Measurements from ENCODE around the gene ABL1.

ABL1 gene

DNA sequence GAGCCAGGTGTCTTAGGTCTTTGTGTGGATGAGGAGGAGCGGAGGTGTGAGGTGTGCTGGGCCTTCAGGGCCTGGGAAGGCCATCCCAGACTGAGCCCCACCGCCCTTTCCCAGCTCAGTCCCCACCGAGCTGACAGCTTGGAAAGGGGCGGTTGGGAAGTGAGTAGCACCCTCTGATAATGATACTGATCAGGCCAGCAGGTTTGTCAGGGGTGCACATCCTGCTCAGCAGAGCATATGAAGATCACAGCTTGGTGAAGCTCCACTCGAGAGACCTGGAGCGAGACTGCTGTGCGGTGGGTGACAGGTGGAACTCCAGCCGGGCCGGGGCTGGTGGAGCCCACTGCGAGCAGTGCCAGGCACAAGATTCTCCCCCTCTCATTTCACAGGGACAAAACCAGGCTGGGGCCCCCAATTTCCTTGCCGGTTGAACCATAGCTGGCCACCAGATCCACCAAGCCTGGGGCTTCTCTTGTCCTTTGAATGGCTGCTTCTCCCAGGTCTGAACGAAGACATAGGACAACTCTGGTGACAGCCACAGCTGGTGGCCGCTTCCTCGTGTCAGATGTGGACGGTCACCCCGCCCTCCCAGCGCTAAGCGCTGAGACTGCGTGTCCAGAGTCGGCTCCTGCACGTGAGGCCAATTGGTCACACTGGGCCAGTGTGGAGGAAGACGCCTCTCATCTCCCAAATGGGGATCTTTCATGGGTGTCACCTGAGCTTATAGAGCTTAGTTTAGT is 53.3 kb downstream of the ABL1 start:
- Histone ChIP-seq H3K27ac (ENCODE audit: low read depth, low read length, poor library complexity, severe bottlenecking) (no peak overlapping the region), H3K4me1 (ENCODE audit: insufficient read depth, low read length, severe bottlenecking) (no peaks in the 10 kb centered on the region), H3K27me3 (ENCODE audit: insufficient read depth, low read length) (no peaks in the 10 kb centered on the region), H3K79me2 (ENCODE audit: insufficient read depth, low read length) (no peaks in the 10 kb centered on the region), H3F3A (ENCODE audit: insufficient read depth, low read length) (no peaks in the 10 kb centered on the region), H3K9ac (ENCODE audit: low read length) (no peak overlapping the region), H3K9me2 (ENCODE audit: low read depth, low read length) (no peaks in the 10 kb centered on the region), H4K20me1 (ENCODE audit: insufficient read depth, low read length) (no peaks in the 10 kb centered on the region), H3K9me3 (ENCODE audit: low read length) (no peaks in the 10 kb centered on the region), H3K4me2 (ENCODE audit: low read length) (no peak overlapping the region), H3K4me3 (ENCODE audit: low read depth, low read length, poor library complexity, severe bottlenecking) (no peak overlapping the region), H3K36me3 (ENCODE audit: insufficient read depth, low read length) (no peaks in the 10 kb centered on the region), H2AFZ (ENCODE audit: low read length) (no peak overlapping the region)
- TF ChIP-seq, protein P1, sequence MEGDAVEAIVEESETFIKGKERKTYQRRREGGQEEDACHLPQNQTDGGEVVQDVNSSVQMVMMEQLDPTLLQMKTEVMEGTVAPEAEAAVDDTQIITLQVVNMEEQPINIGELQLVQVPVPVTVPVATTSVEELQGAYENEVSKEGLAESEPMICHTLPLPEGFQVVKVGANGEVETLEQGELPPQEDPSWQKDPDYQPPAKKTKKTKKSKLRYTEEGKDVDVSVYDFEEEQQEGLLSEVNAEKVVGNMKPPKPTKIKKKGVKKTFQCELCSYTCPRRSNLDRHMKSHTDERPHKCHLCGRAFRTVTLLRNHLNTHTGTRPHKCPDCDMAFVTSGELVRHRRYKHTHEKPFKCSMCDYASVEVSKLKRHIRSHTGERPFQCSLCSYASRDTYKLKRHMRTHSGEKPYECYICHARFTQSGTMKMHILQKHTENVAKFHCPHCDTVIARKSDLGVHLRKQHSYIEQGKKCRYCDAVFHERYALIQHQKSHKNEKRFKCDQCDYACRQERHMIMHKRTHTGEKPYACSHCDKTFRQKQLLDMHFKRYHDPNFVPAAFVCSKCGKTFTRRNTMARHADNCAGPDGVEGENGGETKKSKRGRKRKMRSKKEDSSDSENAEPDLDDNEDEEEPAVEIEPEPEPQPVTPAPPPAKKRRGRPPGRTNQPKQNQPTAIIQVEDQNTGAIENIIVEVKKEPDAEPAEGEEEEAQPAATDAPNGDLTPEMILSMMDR (IDR thresholded peaks at IDR 0.05; ENCODE audit: low read length), result no peak

DNA sequence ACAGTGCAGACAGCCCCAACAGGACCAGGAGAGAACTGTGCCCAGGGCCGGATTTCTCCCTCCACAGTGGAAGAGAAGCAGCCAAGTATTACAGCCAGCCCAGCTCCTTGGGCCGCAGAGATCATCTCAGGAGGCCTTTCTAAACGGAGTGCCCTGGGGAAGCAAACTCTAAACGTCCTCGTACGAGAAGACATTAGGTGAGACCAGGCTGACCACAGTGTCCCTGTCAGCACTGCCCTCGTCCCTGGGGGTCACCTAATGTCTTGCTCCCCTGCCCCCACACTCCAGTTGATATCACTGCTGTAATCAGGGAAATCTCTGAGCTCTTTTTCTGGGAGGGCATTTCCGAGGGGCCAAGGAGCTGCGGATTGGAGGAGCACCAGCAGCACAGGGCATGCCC is 55.1 kb downstream of the ABL1 start:
- Histone ChIP-seq H3K36me3 (ENCODE audit: insufficient read depth, low read length) (no peaks in the 10 kb centered on the region), H3K4me2 (ENCODE audit: low read length) (no peak overlapping the region), H3K27ac (ENCODE audit: low read depth, low read length, poor library complexity, severe bottlenecking) (no peak overlapping the region), H3F3A (ENCODE audit: insufficient read depth, low read length) (no peaks in the 10 kb centered on the region), H2AFZ (ENCODE audit: low read length) (no peak overlapping the region), H3K27me3 (ENCODE audit: insufficient read depth, low read length) (no peaks in the 10 kb centered on the region), H3K9me3 (ENCODE audit: low read length) (no peaks in the 10 kb centered on the region), H3K4me3 (ENCODE audit: low read depth, low read length, poor library complexity, severe bottlenecking) (no peak overlapping the region), H3K79me2 (ENCODE audit: insufficient read depth, low read length) (no peaks in the 10 kb centered on the region), H4K20me1 (ENCODE audit: insufficient read depth, low read length) (no peaks in the 10 kb centered on the region), H3K4me1 (ENCODE audit: insufficient read depth, low read length, severe bottlenecking) (no peaks in the 10 kb centered on the region), H3K9ac (ENCODE audit: low read length) (no peak overlapping the region), H3K9me2 (ENCODE audit: low read depth, low read length) (no peaks in the 10 kb centered on the region)
- TF ChIP-seq, protein P1 (IDR thresholded peaks at IDR 0.05; ENCODE audit: low read length), result no peak
- no peak for TF ChIP-seq EZH2 (IDR thresholded peaks at IDR 0.05; ENCODE audit: borderline replicate concordance, low read length)

DNA sequence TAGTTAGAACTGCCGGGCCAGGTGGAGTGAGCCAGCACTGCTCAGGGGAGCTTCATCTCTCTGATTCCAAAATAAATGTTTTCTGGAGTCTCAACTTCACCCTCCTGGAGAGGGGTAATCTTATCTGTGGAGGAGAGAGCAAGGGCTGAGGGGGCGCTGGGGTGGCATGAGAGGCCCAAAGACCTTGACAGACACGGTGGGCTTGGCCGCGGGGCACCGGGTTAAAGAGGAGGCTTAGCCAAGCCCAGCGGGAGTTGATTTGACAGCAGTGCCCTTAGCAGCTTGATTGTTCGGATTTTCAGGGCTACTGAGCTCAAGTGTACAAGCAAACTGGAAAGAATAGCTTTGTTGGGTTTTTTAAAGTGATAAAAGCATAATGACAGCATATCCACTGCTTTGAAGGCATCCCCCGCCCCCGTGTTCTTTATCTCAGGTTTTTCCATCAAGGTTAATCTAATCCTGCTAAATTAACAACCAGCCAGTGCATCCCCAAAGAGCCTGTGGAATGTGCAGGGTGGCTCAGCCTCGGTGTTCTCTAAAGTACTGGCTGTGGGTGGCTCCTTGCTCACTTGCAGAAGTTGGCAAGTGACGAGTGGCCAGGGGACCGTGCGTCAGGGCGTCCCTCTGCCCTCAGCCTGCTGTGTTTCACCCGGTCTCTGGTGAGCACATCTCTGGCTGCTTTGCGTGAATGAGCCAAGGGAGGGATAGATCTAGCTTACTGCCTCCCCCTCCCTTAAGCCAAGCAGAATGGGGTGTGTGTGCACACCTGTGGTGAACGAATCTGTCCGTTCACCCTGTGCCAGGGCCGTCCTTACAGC is 56.0 kb downstream of the ABL1 start:
- no peaks in the 10 kb centered on the region for H4K20me1 ChIP-seq (ENCODE audit: insufficient read depth, low read length)
- H3K27ac ChIP-seq (ENCODE audit: low read depth, low read length, poor library complexity, severe bottlenecking), result no peak overlapping the region
- no peaks in the 10 kb centered on the region for H3K36me3 ChIP-seq (ENCODE audit: insufficient read depth, low read length)
- H3F3A ChIP-seq (ENCODE audit: insufficient read depth, low read length), result no peaks in the 10 kb centered on the region
- TF ChIP-seq, protein P1 (IDR thresholded peaks at IDR 0.05; ENCODE audit: low read length), result no peak
- no peak for TF ChIP-seq EZH2 (IDR thresholded peaks at IDR 0.05; ENCODE audit: borderline replicate concordance, low read length)
- H2AFZ ChIP-seq (ENCODE audit: low read length), result no peak overlapping the region
- H3K9me3 ChIP-seq (ENCODE audit: low read length), result no peaks in the 10 kb centered on the region
- no peaks in the 10 kb centered on the region for H3K27me3 ChIP-seq (ENCODE audit: insufficient read depth, low read length)
- no peak overlapping the region for H3K4me3 ChIP-seq (ENCODE audit: low read depth, low read length, poor library complexity, severe bottlenecking)
- no peak overlapping the region for H3K9ac ChIP-seq (ENCODE audit: low read length)
- H3K79me2 ChIP-seq (ENCODE audit: insufficient read depth, low read length), result no peaks in the 10 kb centered on the region
- H3K4me1 ChIP-seq (ENCODE audit: insufficient read depth, low read length, severe bottlenecking), result no peaks in the 10 kb centered on the region
- H3K4me2 ChIP-seq (ENCODE audit: low read length), result no peak overlapping the region
- no peaks in the 10 kb centered on the region for H3K9me2 ChIP-seq (ENCODE audit: low read depth, low read length)

Data from OCI-LY1 (cell line).